H1 (cell line): ENCODE measurements around the gene CYP3A7. TPM values are rescaled to one million over a fixed set of nuclear protein-coding genes. Genes with fewer than 3 reads are reported as not detected.
"Not testable (repeated sequence)": the region's sequence is repeated elsewhere in the genome, so short reads cannot be mapped to it uniquely, and the experiment has no call there.

Experiments used
- CTCF ChIA-PET: fragments of 300-600 bp; sonication (Branson Sonifier 250); formaldehyde crosslinking; loops from one replicate; lab custom pipeline; 2021; ENCODE audit not compliant: partially characterized antibody; lab: Charles Lee
- POLR2A ChIA-PET: fragments of 300-600 bp; sonication (Branson Sonifier 250); formaldehyde crosslinking; loops from one replicate; lab custom pipeline; 2021; ENCODE audit warnings: inconsistent platforms; ENCODE audit not compliant: partially characterized antibody; lab: Charles Lee
- DNase-seq, 2 experiments: peaks; one replicate each; pipeline versions ENCODE4 v3.0.0 to v3.0.0-alpha.2; 2010 to 2022; ENCODE audit warnings: low spot score in 2 of 2, low read depth in 1 of 2, mixed read lengths in 1 of 2
- FAIRE-seq: peaks from 2 replicates; lab custom pipeline; 2011; peaks lifted over from hg19 to GRCh38; lab: Jason Lieb, UNC
- H2AFZ ChIP-seq: 2 replicates; pipeline ENCODE4 v1.8.1; 2012; ENCODE audit warnings: low read length, inconsistent platforms
- H2AK5ac ChIP-seq: 2 replicates; pipeline ENCODE4 v1.6.1; 2013; ENCODE audit warnings: low read depth, low read length
- H2BK120ac ChIP-seq: replicated peaks from 2 replicates; pipeline ENCODE3; 2013; ENCODE audit warnings: low read depth, low read length, inconsistent platforms
- H2BK12ac ChIP-seq: 2 replicates; pipeline ENCODE4 v1.6.1; 2013; ENCODE audit warnings: low read depth, low read length
- H2BK15ac ChIP-seq: 2 replicates; pipeline ENCODE4 v1.6.1; 2013; ENCODE audit warnings: low read length
- H2BK20ac ChIP-seq: 2 replicates; pipeline ENCODE4 v1.6.1; 2013; ENCODE audit warnings: low read length
- H2BK5ac ChIP-seq: 2 replicates; pipeline ENCODE4 v1.6.1; 2013; ENCODE audit warnings: low read depth, low read length
- H3K14ac ChIP-seq: 2 replicates; pipeline ENCODE4 v1.6.1; 2013; ENCODE audit warnings: inconsistent platforms; ENCODE audit not compliant: insufficient read length
- H3K18ac ChIP-seq: 2 replicates; pipeline ENCODE4 v1.6.1; 2013; ENCODE audit warnings: low read length; ENCODE audit errors: extremely low read depth
- H3K23ac ChIP-seq: 2 replicates; pipeline ENCODE4 v1.6.1; 2013; ENCODE audit warnings: inconsistent platforms; ENCODE audit not compliant: insufficient read length
- H3K23me2 ChIP-seq: 2 replicates; pipeline ENCODE4 v1.6.1; 2013; ENCODE audit warnings: low read depth, low read length
- H3K27ac ChIP-seq: 2 replicates; pipeline ENCODE4 v1.6.1; 2011; ENCODE audit warnings: low read depth, low read length, inconsistent platforms
- H3K27me3 ChIP-seq, 4 experiments: replicated peaks in 1 of 4; 1 replicate in 1 of 4; 2 replicates in 3 of 4; pipeline versions ENCODE4 v1.6.1 to v1.8.1; 2011 to 2013; ENCODE audit warnings: low read length in 3 of 4, mild to moderate bottlenecking in 3 of 4, inconsistent platforms in 2 of 4, mixed read lengths in 2 of 4, moderate library complexity in 1 of 4; ENCODE audit not compliant: control insufficient read depth in 3 of 4, insufficient read depth in 3 of 4; ENCODE audit errors: extremely low read depth in 1 of 4
- H3K36me3 ChIP-seq, 4 experiments: 2 replicates each; pipeline versions ENCODE4 v1.6.1 to v1.8.1; 2011 to 2013; ENCODE audit warnings: mild to moderate bottlenecking in 4 of 4, low read length in 3 of 4, moderate library complexity in 2 of 4, control low read depth in 1 of 4, inconsistent platforms in 1 of 4; ENCODE audit not compliant: insufficient read depth in 4 of 4, control insufficient read depth in 2 of 4
- H3K4ac ChIP-seq: replicated peaks from 2 replicates; pipeline ENCODE3; 2013; ENCODE audit warnings: low read length, low read depth, mixed read lengths, inconsistent platforms; ENCODE audit not compliant: insufficient read length
- H3K4me1 ChIP-seq, 4 experiments: replicated peaks in 1 of 4; 1 replicate in 1 of 4; 2 replicates in 3 of 4; pipeline versions ENCODE4 v1.6.1 to v1.8.1; 2011 to 2013; ENCODE audit warnings: low read length in 3 of 4, inconsistent platforms in 2 of 4, mixed read lengths in 1 of 4; ENCODE audit not compliant: insufficient read depth in 4 of 4, control insufficient read depth in 3 of 4
- H3K4me2 ChIP-seq, 2 experiments: 2 replicates each; pipeline versions ENCODE4 v1.6.1 to v1.8.1; 2011 to 2013; ENCODE audit warnings: low read depth in 2 of 2, low read length in 2 of 2, control low read depth in 1 of 2, inconsistent platforms in 1 of 2, mild to moderate bottlenecking in 1 of 2; ENCODE audit not compliant: insufficient read depth in 1 of 2
- H3K4me3 ChIP-seq, 4 experiments: fragments of 200-600, 300-600 bp in 1 of 4; sonication (generic), shearing (Covaris generic), sonication (Bioruptor Twin) in 1 of 4; 2 replicates each; pipeline versions ENCODE4 v1.5.1 to v1.8.1; 2011 to 2016; ENCODE audit warnings: low read length in 4 of 4, low read depth in 3 of 4, control low read depth in 2 of 4, inconsistent platforms in 2 of 4, mild to moderate bottlenecking in 2 of 4, mixed read lengths in 1 of 4, moderate library complexity in 1 of 4; ENCODE audit not compliant: insufficient read depth in 2 of 4; ENCODE audit errors: extremely low read depth in 1 of 4
- H3K56ac ChIP-seq: replicated peaks from 2 replicates; pipeline ENCODE3; 2013; ENCODE audit warnings: low read depth, mild to moderate bottlenecking, mixed read lengths, low read length, inconsistent platforms; ENCODE audit not compliant: insufficient read length
- H3K79me1 ChIP-seq: 2 replicates; pipeline ENCODE4 v1.6.1; 2013; ENCODE audit warnings: low read depth, low read length, control low read depth
- H3K79me2 ChIP-seq, 2 experiments: 2 replicates each; pipeline versions ENCODE4 v1.6.1 to v1.8.1; 2012 to 2013; ENCODE audit warnings: low read length in 2 of 2, mild to moderate bottlenecking in 2 of 2, inconsistent platforms in 1 of 2; ENCODE audit not compliant: insufficient read depth in 2 of 2, control insufficient read depth in 1 of 2
- H3K9ac ChIP-seq, 4 experiments: replicated peaks in 1 of 4; 1 replicate in 1 of 4; 2 replicates in 3 of 4; pipeline versions ENCODE4 v1.6.1 to v1.8.1; 2011 to 2013; ENCODE audit warnings: low read depth in 3 of 4, low read length in 3 of 4, control low read depth in 2 of 4, mild to moderate bottlenecking in 2 of 4, moderate library complexity in 2 of 4, inconsistent platforms in 1 of 4; ENCODE audit errors: extremely low read depth in 1 of 4
- H3K9me3 ChIP-seq, 2 experiments: 2 replicates each; pipeline versions ENCODE4 v1.6.1 to v1.8.1; 2012 to 2013; ENCODE audit warnings: mild to moderate bottlenecking in 2 of 2, moderate library complexity in 2 of 2, control low read depth in 1 of 2, inconsistent platforms in 1 of 2, low read depth in 1 of 2, low read length in 1 of 2, mixed read lengths in 1 of 2; ENCODE audit not compliant: insufficient read depth in 2 of 2
- H4K20me1 ChIP-seq, 2 experiments: replicated peaks in 1 of 2; 2 replicates each; pipeline versions ENCODE3 to v1.8.1; 2011 to 2013; ENCODE audit warnings: inconsistent platforms in 2 of 2, low read length in 2 of 2, mild to moderate bottlenecking in 1 of 2; ENCODE audit not compliant: insufficient read depth in 2 of 2, control insufficient read depth in 1 of 2
- H4K5ac ChIP-seq: 2 replicates; pipeline ENCODE4 v1.6.1; 2013; ENCODE audit warnings: low read length, low read depth, mixed read lengths, inconsistent platforms; ENCODE audit not compliant: insufficient read length
- H4K8ac ChIP-seq: 2 replicates; pipeline ENCODE4 v1.8.0; 2013; ENCODE audit warnings: mild to moderate bottlenecking, moderate library complexity, low read length, inconsistent platforms; ENCODE audit not compliant: insufficient read depth; ENCODE audit errors: extremely low read depth
- H4K91ac ChIP-seq: replicated peaks from 2 replicates; pipeline ENCODE3; 2013; ENCODE audit warnings: low read length, mixed read lengths, inconsistent platforms; ENCODE audit not compliant: insufficient read length
- ATF2 ChIP-seq: IDR thresholded peaks from 2 replicates; pipeline ENCODE4 v1.6.1; 2012; ENCODE audit warnings: low read length, inconsistent platforms
- NANOG ChIP-seq: IDR thresholded peaks from 2 replicates; pipeline ENCODE4 v1.6.1; 2011; ENCODE audit warnings: low read length, low read depth, mild to moderate bottlenecking, inconsistent platforms; ENCODE audit not compliant: insufficient read depth, poor library complexity, severe bottlenecking
- WGBS, 2 experiments: shearing (Covaris generic) in 1 of 2; methylation state at CpG; one replicate each; pipeline versions ENCODE4 v1.1.6 to v1.1.7; 2013 to 2015; ENCODE audit warnings: low lambda C conversion rate in 2 of 2, mixed read lengths in 2 of 2, inconsistent platforms in 1 of 2, low coverage in 1 of 2, missing lambda C conversion rate in 1 of 2; ENCODE audit not compliant: insufficient replicate concordance in 2 of 2, insufficient coverage in 1 of 2, insufficient read length in 1 of 2; ENCODE audit errors: extremely low coverage in 1 of 2, missing lambda C conversion rate in 1 of 2; 5-methylcytosine and 5-hydroxymethylcytosine counted together
- polyA plus RNA-seq, 7 experiments: library from polyadenylated mRNA; depleted of rRNA in 3 of 7; stranded (reverse) in 5 of 7; unstranded in 2 of 7; fragments of >200 nt in 5 of 7; fragments of 200-250 nt in 2 of 7; gene quantifications; 1 replicate in 5 of 7; 2 replicates in 1 of 7; 4 replicates in 1 of 7; pipeline versions ENCODE4 v1.2.1 to v1.2.3, GENCODE V29; 2011 to 2013; ENCODE audit warnings: missing spikeins in 2 of 7, mixed read lengths in 2 of 7
- total RNA-seq: library from RNA; stranded (reverse); fragmentation: NEBNext Ultra II Directional; extraction: Animal tissue kit (Norgen Biotek cat#: 25700); gene quantifications from 2 replicates; pipeline ENCODE4 v1.2.1, GENCODE V29; 2021

CYP3A7 gene
- total and polyA plus RNA-seq, 2 of the 8 experiments (the other 6 are each of a cell fraction or from before 2014, with no cell fraction given): not detected

DNA sequence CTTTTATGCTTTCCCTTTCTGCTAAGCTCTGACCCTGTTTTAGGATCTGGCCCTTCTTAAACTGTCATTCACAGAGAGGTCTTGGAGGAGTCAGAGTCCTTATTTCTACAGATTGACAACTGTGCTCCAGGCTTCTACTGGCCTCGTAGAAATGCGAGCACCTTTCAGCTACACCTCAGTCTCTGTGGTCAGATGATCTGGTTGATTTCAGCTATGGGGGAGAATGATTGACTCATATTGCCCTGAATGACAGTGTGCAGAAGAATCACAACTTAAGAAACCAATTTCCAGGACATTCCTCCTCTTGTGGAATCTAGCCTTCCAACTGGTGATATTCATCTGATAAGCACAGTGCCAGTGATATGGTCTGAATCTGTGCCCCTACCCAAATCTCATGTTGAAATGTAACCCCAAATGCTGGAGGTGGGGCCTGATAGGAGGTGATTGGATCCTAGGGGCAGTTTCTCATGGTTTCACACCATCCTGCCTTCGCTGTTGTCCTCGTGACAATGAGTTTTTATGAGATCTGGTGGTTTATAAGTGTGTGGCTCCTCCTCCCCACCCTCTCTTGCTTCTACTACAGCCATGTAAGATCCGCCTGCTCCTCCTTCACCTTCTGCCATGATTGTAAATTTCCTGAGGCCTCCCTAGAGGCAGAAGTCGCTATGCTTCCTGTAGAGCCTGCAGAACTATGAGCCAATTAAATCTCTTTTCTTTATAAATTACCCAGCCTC, 14.0 kb upstream of the CYP3A7 start (continued):
- no peak for TF ChIP-seq ATF2
- no peak for TF ChIP-seq NANOG

- H2AK5ac ChIP-seq, H3K23me2 ChIP-seq, H3K56ac ChIP-seq, H3K79me2 ChIP-seq, FAIRE-seq, H3K14ac ChIP-seq, H3K4me2 ChIP-seq, H3K23ac ChIP-seq, DNase-seq, H2BK12ac ChIP-seq, H4K8ac ChIP-seq, H3K9me3 ChIP-seq, H3K36me3 ChIP-seq, H3K27me3 ChIP-seq, POLR2A ChIA-PET, H3K4me1 ChIP-seq, H3K27ac ChIP-seq, H2BK5ac ChIP-seq, H3K4me3 ChIP-seq, H4K91ac ChIP-seq, H3K9ac ChIP-seq, H3K4ac ChIP-seq, H2BK20ac ChIP-seq, H2BK120ac ChIP-seq, H2BK15ac ChIP-seq, H3K18ac ChIP-seq, H4K5ac ChIP-seq, H4K20me1 ChIP-seq, CTCF ChIA-PET, H2AFZ ChIP-seq, H3K79me1 ChIP-seq: not testable (repeated sequence)
- WGBS, 2 experiments: 97% methylated on average over 2 of the region's 3 CpGs; no CpG with 5 or more reads in 1 of the 2 experiments
These were observed 11.9 kb upstream of the CYP3A7 start for GRCh38 chr7:99746915-99747314.
